Measurements from ENCODE around the gene PTPN14.
"Not testable (repeated sequence)": the region's sequence is repeated elsewhere in the genome, so short reads cannot be mapped to it uniquely, and the experiment has no call there.

Gene PTPN14

GRCh38 chr1:214506972-214507431 lies 44.4 kb downstream of the PTPN14 start:
- no peak for DNase-seq

- no peak for DNase-seq
Measured at GRCh38 chr1:214505134-214505533, 46.3 kb downstream of the PTPN14 start.

- no peak for DNase-seq
Measured at GRCh38 chr1:214504330-214504729, 47.1 kb downstream of the PTPN14 start.

GRCh38 chr1:214503553-214503952 lies 47.8 kb downstream of the PTPN14 start:
- DNase-seq = no peak

- no peak for DNase-seq
Measured at GRCh38 chr1:214500340-214501055, 50.9 kb downstream of the PTPN14 start.

- no peak for DNase-seq
Measured at GRCh38 chr1:214499732-214500131, 51.7 kb downstream of the PTPN14 start.

- DNase-seq = no peak
Measured at GRCh38 chr1:214498021-214498420, 53.4 kb downstream of the PTPN14 start.

- no peak for DNase-seq
Measured at GRCh38 chr1:214496126-214496525, 55.3 kb downstream of the PTPN14 start.

- DNase-seq = no peak
Measured at GRCh38 chr1:214494706-214495105, 56.7 kb downstream of the PTPN14 start.

- DNase-seq = not testable (repeated sequence)
Measured at GRCh38 chr1:214494179-214494578, 57.2 kb downstream of the PTPN14 start.

- DNase-seq = no peak
Measured at GRCh38 chr1:214493126-214493796, 58.1 kb downstream of the PTPN14 start.

GRCh38 chr1:214492401-214493075 lies 58.9 kb downstream of the PTPN14 start:
- DNase-seq = no peak

GRCh38 chr1:214491468-214492146 lies 59.8 kb downstream of the PTPN14 start:
- DNase-seq = no peak

GRCh38 chr1:214485151-214485550 lies 66.3 kb downstream of the PTPN14 start:
- DNase-seq = no peak

- DNase-seq = not testable (repeated sequence)
Measured at GRCh38 chr1:214483180-214483579, 68.2 kb downstream of the PTPN14 start.

GRCh38 chr1:214481983-214482634 lies 69.3 kb downstream of the PTPN14 start:
- DNase-seq = not testable (repeated sequence)

GRCh38 chr1:214476986-214477870 lies 74.2 kb downstream of the PTPN14 start:
- DNase-seq = no peak

- DNase-seq = no peak
Measured at GRCh38 chr1:214476229-214476985, 75.0 kb downstream of the PTPN14 start.

- DNase-seq = no peak
Measured at GRCh38 chr1:214475746-214476145, 75.7 kb downstream of the PTPN14 start.

- no peak for DNase-seq
Measured at GRCh38 chr1:214475331-214475730, 76.1 kb downstream of the PTPN14 start.

- no peak for DNase-seq
Measured at GRCh38 chr1:214474467-214474866, 76.9 kb downstream of the PTPN14 start.

Data from NCI-H446 treated with DMSO at 0.1 percent for 48 hours (cell line).